Measurements from ENCODE around the gene ALDH1A3. TPM values are rescaled to one million over a fixed set of nuclear protein-coding genes. Genes with fewer than 3 reads are reported as not detected.

Gene ALDH1A3
- total and polyA plus RNA-seq, 5 donors: 8.3 to 10.3 (median 8.9) TPM

Other genes with a start within 250 kb of the ALDH1A3 start
- 1 to 10 TPM; 4.4 to 7.6 (median 6.2) TPM for gene LRRK1, start 39.5 kb downstream of the ALDH1A3 start, total RNA-seq
- 2.9 TPM for gene LRRK1, start 39.5 kb downstream of the ALDH1A3 start, polyA plus RNA-seq

Measured in right cardiac atrium (tissue), 5 donors.